ENCODE results near the gene PARP15. TPM values are rescaled to one million over a fixed set of nuclear protein-coding genes. Genes with fewer than 3 reads are reported as not detected.

Gene PARP15
- total RNA-seq, 1 donor from 2014 or later, result not detected

GRCh38 chr3:122627301-122627700 is 49.9 kb downstream of the PARP15 start:
- Histone ChIP-seq H3K9me3 (no peaks in the 10 kb centered on the region), H3K4me1 (no peaks in the 10 kb centered on the region), H3K27ac (no peak overlapping the region), H3K36me3 (no peaks in the 10 kb centered on the region), H3K4me3 (no peak overlapping the region), H3K27me3 (no peaks in the 10 kb centered on the region)
- DNase-seq (ENCODE audit: low spot score in 2 of 2), result no peak
- no peak for TF ChIP-seq CTCF (IDR thresholded peaks at IDR 0.05)
- intact Hi-C loops (cut with DNase I), result no loop called here

- Histone ChIP-seq H3K27me3 (no peaks in the 10 kb centered on the region), H3K4me1 (no peaks in the 10 kb centered on the region), H3K27ac (no peak overlapping the region), H3K36me3 (no peaks in the 10 kb centered on the region), H3K4me3 (no peak overlapping the region), H3K9me3 (no peaks in the 10 kb centered on the region)
- intact Hi-C loops (cut with DNase I), result no loop called here
- no peak for TF ChIP-seq CTCF (IDR thresholded peaks at IDR 0.05)
- DNase-seq (ENCODE audit: low spot score in 2 of 2), result no peak
Observed at GRCh38 chr3:122628567-122628966, 51.1 kb downstream of the PARP15 start.

GRCh38 chr3:122629763-122630162 is 52.3 kb downstream of the PARP15 start:
- no peak overlapping the region for H3K27ac ChIP-seq
- no peaks in the 10 kb centered on the region for H3K36me3 ChIP-seq
- no peak for DNase-seq (ENCODE audit: low spot score in 2 of 2)
- H3K4me3 ChIP-seq, result no peak overlapping the region
- no peaks in the 10 kb centered on the region for H3K9me3 ChIP-seq
- H3K27me3 ChIP-seq, result no peaks in the 10 kb centered on the region
- no peak for TF ChIP-seq CTCF (IDR thresholded peaks at IDR 0.05)
- H3K4me1 ChIP-seq, result no peaks in the 10 kb centered on the region
- intact Hi-C loops (cut with DNase I), result no loop called here

GRCh38 chr3:122635789-122636188 is 58.3 kb downstream of the PARP15 start:
- intact Hi-C loops (cut with DNase I), result no loop called here
- Histone ChIP-seq H3K27me3 (no peaks in the 10 kb centered on the region), H3K27ac (no peak overlapping the region), H3K36me3 (no peaks in the 10 kb centered on the region), H3K4me1 (no peaks in the 10 kb centered on the region), H3K9me3 (no peaks in the 10 kb centered on the region), H3K4me3 (no peak overlapping the region)
- DNase-seq (ENCODE audit: low spot score in 2 of 2), result no peak
- no peak for TF ChIP-seq CTCF (IDR thresholded peaks at IDR 0.05)

GRCh38 chr3:122636697-122637096 is 59.2 kb downstream of the PARP15 start:
- DNase-seq (ENCODE audit: low spot score in 2 of 2), result no peak
- TF ChIP-seq CTCF (IDR thresholded peaks at IDR 0.05), result no peak
- H3K4me1 ChIP-seq, result no peaks in the 10 kb centered on the region
- no peaks in the 10 kb centered on the region for H3K27me3 ChIP-seq
- intact Hi-C loops (cut with DNase I), result no loop called here
- no peak overlapping the region for H3K4me3 ChIP-seq
- no peaks in the 10 kb centered on the region for H3K36me3 ChIP-seq
- no peaks in the 10 kb centered on the region for H3K9me3 ChIP-seq
- no peak overlapping the region for H3K27ac ChIP-seq

GRCh38 chr3:122640437-122640999 is 63.1 kb downstream of the PARP15 start:
- Histone ChIP-seq H3K4me1 (no peaks in the 10 kb centered on the region), H3K27ac (no peak overlapping the region), H3K4me3 (no peak overlapping the region), H3K27me3 (no peaks in the 10 kb centered on the region), H3K9me3 (no peaks in the 10 kb centered on the region), H3K36me3 (no peaks in the 10 kb centered on the region)
- TF ChIP-seq CTCF (IDR thresholded peaks at IDR 0.05), result no peak
- no peak for DNase-seq (ENCODE audit: low spot score in 2 of 2)
- intact Hi-C loops (cut with DNase I), result no loop called here

Measured in ascending aorta (tissue), 2 donors.